Tibial artery (tissue), 4 donors: ENCODE results near the gene FLII.

Source experiments
- DNase-seq, 2 donors: peaks; one replicate each; pipeline ENCODE4 v3.0.0-alpha.2; 2019
- H3K27ac ChIP-seq, 2 donors: fragments of 200-600 bp; sonication (generic) in 1 of 2; 1 replicate in 1 of 2; 2 replicates in 1 of 2; pipeline ENCODE4 v1.5.1; 2018 to 2019; ENCODE audit warnings: mild to moderate bottlenecking in 1 of 2
- H3K27me3 ChIP-seq, 2 donors: fragments of 200-600 bp; sonication (generic) in 1 of 2; one replicate each; pipeline versions ENCODE4 v1.5.1 to v1.6.0; 2016 to 2019
- H3K36me3 ChIP-seq, 3 donors: fragments of 200-600 bp; sonication (generic) in 2 of 3; one replicate each; pipeline ENCODE4 v1.5.1; 2016 to 2019; ENCODE audit warnings: mild to moderate bottlenecking in 2 of 3
- H3K4me1 ChIP-seq, 4 donors: fragments of 200-600 bp; sonication (generic) in 2 of 4; 1 replicate in 3 of 4; 2 replicates in 1 of 4; pipeline ENCODE4 v1.5.1; 2016 to 2019
- H3K4me3 ChIP-seq, 2 donors: fragments of 200-600 bp; sonication (generic) in 1 of 2; 1 replicate in 1 of 2; 2 replicates in 1 of 2; pipeline ENCODE4 v1.5.1; 2018 to 2019; ENCODE audit warnings: mild to moderate bottlenecking in 2 of 2
- H3K9me3 ChIP-seq, 3 donors: fragments of 200-600 bp; sonication (generic) in 1 of 3; one replicate each; pipeline ENCODE4 v1.5.1; 2016 to 2019
- intact Hi-C: fragments of 100-400 bp; cut with DNase I; formaldehyde crosslinking; loops from one replicate; pipeline ENCODE4 v1.15.0; 2023; ENCODE audit warnings: low total_unique reads
- TF ChIP-seq, protein P1 (sequence below), 2 experiments: fragments of 200-600 bp in 1 of 2; fragments of 450-650 bp in 1 of 2; IDR thresholded peaks; one replicate each; pipeline ENCODE4 v1.5.1; 2017 to 2019; ENCODE audit warnings: antibody characterized with exemption in 2 of 2, mild to moderate bottlenecking in 1 of 2, moderate library complexity in 1 of 2

Gene FLII

GRCh38 chr17:18253947-18254821 is 4.4 kb downstream of the FLII start:
- peaks cover 0 to 32% (median 20%) of the 10 kb centered on the region in 4 donors for H3K4me1 ChIP-seq
- H3K4me3 ChIP-seq: no peak overlapping the region
- H3K36me3 ChIP-seq: peaks cover 61 to 78% (median 74%) of the 10 kb centered on the region in 3 donors
- H3K27me3 ChIP-seq: no peaks in the 10 kb centered on the region
- no peak for DNase-seq
- intact Hi-C loops: no loop called here
- TF ChIP-seq, protein P1, sequence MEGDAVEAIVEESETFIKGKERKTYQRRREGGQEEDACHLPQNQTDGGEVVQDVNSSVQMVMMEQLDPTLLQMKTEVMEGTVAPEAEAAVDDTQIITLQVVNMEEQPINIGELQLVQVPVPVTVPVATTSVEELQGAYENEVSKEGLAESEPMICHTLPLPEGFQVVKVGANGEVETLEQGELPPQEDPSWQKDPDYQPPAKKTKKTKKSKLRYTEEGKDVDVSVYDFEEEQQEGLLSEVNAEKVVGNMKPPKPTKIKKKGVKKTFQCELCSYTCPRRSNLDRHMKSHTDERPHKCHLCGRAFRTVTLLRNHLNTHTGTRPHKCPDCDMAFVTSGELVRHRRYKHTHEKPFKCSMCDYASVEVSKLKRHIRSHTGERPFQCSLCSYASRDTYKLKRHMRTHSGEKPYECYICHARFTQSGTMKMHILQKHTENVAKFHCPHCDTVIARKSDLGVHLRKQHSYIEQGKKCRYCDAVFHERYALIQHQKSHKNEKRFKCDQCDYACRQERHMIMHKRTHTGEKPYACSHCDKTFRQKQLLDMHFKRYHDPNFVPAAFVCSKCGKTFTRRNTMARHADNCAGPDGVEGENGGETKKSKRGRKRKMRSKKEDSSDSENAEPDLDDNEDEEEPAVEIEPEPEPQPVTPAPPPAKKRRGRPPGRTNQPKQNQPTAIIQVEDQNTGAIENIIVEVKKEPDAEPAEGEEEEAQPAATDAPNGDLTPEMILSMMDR (IDR thresholded peaks at IDR 0.05): no peak
- H3K9me3 ChIP-seq: no peaks in the 10 kb centered on the region
- H3K27ac ChIP-seq: no peak overlapping the region

GRCh38 chr17:18253187-18253884 is 5.2 kb downstream of the FLII start:
- Histone ChIP-seq H3K27ac (no peak overlapping the region), H3K4me3 (no peak overlapping the region), H3K4me1 (peaks cover 0 to 31% (median 15%) of the 10 kb centered on the region in 4 donors), H3K9me3 (no peaks in the 10 kb centered on the region), H3K36me3 (peaks cover 64 to 86% (median 82%) of the 10 kb centered on the region in 3 donors), H3K27me3 (no peaks in the 10 kb centered on the region)
- no peak for DNase-seq
- TF ChIP-seq, protein P1 (IDR thresholded peaks at IDR 0.05): no peak
- intact Hi-C loops: no loop called here

DNA sequence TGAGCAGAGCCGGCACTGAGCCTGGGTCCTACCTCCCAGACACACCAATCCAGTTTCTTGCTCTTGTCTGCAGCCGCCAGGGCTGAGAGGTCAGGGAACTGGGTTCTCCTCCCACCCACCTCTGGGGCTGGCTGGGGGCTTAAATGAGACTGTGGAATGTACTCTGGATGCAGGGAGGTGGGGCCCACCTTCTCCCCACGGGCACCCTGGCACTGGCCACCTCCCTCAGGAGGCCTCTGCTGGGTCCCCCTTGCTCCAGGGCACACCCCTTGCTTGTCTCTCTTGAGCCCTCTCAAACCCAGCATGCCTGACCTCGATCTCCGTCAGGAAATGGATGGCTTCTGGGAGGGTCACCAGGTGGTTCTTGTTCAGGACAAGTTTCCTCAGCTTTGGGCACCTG is 6.4 kb downstream of the FLII start:
- Histone ChIP-seq H3K4me3 (no peak overlapping the region), H3K36me3 (peaks cover 70 to 98% (median 93%) of the 10 kb centered on the region in 3 donors), H3K27me3 (no peaks in the 10 kb centered on the region), H3K9me3 (no peaks in the 10 kb centered on the region), H3K4me1 (peaks cover 0 to 35% (median 9%) of the 10 kb centered on the region in 4 donors), H3K27ac (no peak overlapping the region)
- no peak for DNase-seq
- intact Hi-C loops: no loop called here
- TF ChIP-seq, protein P1 (IDR thresholded peaks at IDR 0.05): no peak

DNA sequence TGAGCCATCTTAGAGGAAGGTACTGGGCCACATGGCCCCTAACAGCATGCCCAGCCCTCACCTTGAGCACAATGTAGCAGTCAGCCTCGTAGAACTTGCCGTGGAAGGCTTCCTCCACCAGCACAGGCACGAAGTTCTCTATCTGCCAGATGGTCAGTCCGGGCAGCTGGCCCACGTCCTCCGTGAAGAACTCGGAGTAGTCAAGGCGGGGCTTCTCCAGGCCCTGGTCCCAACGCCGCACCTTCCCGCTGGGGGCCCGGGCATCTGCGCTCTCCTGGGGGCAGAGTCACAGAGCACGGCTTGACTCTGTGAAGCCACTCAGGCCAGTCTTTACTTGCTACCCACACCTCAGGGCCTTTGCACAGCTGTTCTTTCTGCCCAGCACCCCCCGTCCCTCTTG is 7.3 kb downstream of the FLII start:
- no peak for DNase-seq
- intact Hi-C loops: no loop called here
- Histone ChIP-seq H3K36me3 (peaks cover 78 to 100% (median 97%) of the 10 kb centered on the region in 3 donors), H3K27ac (no peak overlapping the region), H3K27me3 (no peaks in the 10 kb centered on the region), H3K9me3 (no peaks in the 10 kb centered on the region), H3K4me3 (no peak overlapping the region), H3K4me1 (peaks cover 0 to 26% (median under 1%) of the 10 kb centered on the region in 4 donors)
- TF ChIP-seq, protein P1 (IDR thresholded peaks at IDR 0.05): no peak

DNA sequence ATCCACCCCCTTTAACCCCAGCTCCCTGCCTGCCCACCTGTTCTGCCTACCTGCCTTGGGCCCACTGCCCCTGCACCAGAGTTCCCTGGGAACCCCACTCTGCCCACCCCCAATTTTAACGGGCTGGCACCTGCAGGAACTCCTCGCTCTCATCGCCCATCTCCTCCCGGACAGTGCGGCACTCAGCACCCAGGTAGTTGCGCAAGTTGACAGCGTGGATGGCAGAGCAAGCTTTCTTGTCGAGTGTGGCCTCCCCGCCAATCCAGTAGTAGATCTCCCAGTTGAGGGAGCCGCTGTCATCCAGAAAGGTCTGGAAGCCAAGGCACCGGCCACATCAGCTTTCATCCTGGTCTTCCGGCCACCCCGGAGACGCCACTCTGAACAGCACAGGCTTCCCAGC is 7.8 kb downstream of the FLII start:
- Histone ChIP-seq H3K4me1 (peaks cover 0 to 24% (median 0%) of the 10 kb centered on the region in 4 donors), H3K27ac (no peak overlapping the region), H3K27me3 (no peaks in the 10 kb centered on the region), H3K4me3 (no peak overlapping the region), H3K36me3 (peaks cover 79 to 100% (median 97%) of the 10 kb centered on the region in 3 donors), H3K9me3 (no peaks in the 10 kb centered on the region)
- intact Hi-C loops: no loop called here
- TF ChIP-seq, protein P1 (IDR thresholded peaks at IDR 0.05): no peak
- DNase-seq: no peak
